Trophoblast cell (in vitro differentiated cells and primary cell): ENCODE measurements around the gene MFSD1.

Source experiments
- DNase-seq, 2 donors: peaks; one replicate each; pipeline ENCODE4 v3.0.0-alpha.2; 2016
- H2AFZ ChIP-seq: 2 replicates; pipeline ENCODE4 v1.6.1; 2013; ENCODE audit warnings: low read length, moderate library complexity, mild to moderate bottlenecking; ENCODE audit not compliant: insufficient read depth, poor library complexity
- H2AK5ac ChIP-seq: 2 replicates; pipeline ENCODE4 v1.6.1; 2013; ENCODE audit warnings: mild to moderate bottlenecking, low read length
- H2BK120ac ChIP-seq: 2 replicates; pipeline ENCODE4 v1.6.1; 2013; ENCODE audit warnings: low read length, mild to moderate bottlenecking, moderate library complexity; ENCODE audit not compliant: insufficient read depth, poor library complexity
- H2BK12ac ChIP-seq: 2 replicates; pipeline ENCODE4 v1.6.1; 2013; ENCODE audit warnings: mild to moderate bottlenecking, low read length, moderate library complexity
- H2BK5ac ChIP-seq: 2 replicates; pipeline ENCODE4 v1.6.1; 2013; ENCODE audit warnings: low read length, low read depth, moderate library complexity, mild to moderate bottlenecking; ENCODE audit not compliant: poor library complexity
- H3K14ac ChIP-seq: 2 replicates; pipeline ENCODE4 v1.6.1; 2013; ENCODE audit warnings: mild to moderate bottlenecking, low read length
- H3K18ac ChIP-seq: 2 replicates; pipeline ENCODE4 v1.6.1; 2013; ENCODE audit warnings: mild to moderate bottlenecking, low read length
- H3K23ac ChIP-seq: 2 replicates; pipeline ENCODE4 v1.6.1; 2013; ENCODE audit warnings: low read length
- H3K27ac ChIP-seq: 2 replicates; pipeline ENCODE4 v1.5.1; 2013; ENCODE audit warnings: low read depth, mild to moderate bottlenecking, inconsistent platforms, low read length, moderate library complexity
- H3K27me3 ChIP-seq: 2 replicates; pipeline ENCODE4 v1.6.1; 2013; ENCODE audit warnings: inconsistent platforms, mild to moderate bottlenecking, low read length, moderate library complexity; ENCODE audit not compliant: insufficient read depth
- H3K36me3 ChIP-seq, 2 experiments: 1 replicate in 1 of 2; 2 replicates in 1 of 2; pipeline ENCODE4 v1.6.1; 2013; ENCODE audit warnings: low read length in 2 of 2, mild to moderate bottlenecking in 2 of 2, moderate library complexity in 1 of 2; ENCODE audit not compliant: insufficient read depth in 2 of 2, control insufficient read depth in 1 of 2
- H3K4ac ChIP-seq: 2 replicates; pipeline ENCODE4 v1.6.1; 2013; ENCODE audit warnings: low read depth, mild to moderate bottlenecking, low read length, moderate library complexity
- H3K4me1 ChIP-seq, 2 experiments: 1 replicate in 1 of 2; 2 replicates in 1 of 2; pipeline ENCODE4 v1.6.1; 2013; ENCODE audit warnings: low read length in 2 of 2, mild to moderate bottlenecking in 2 of 2, moderate library complexity in 1 of 2; ENCODE audit not compliant: insufficient read depth in 2 of 2, control insufficient read depth in 1 of 2
- H3K4me2 ChIP-seq: 2 replicates; pipeline ENCODE4 v1.6.1; 2013; ENCODE audit warnings: inconsistent platforms, mild to moderate bottlenecking, low read length, moderate library complexity
- H3K4me3 ChIP-seq: 2 replicates; pipeline ENCODE4 v1.5.1; 2013; ENCODE audit warnings: mild to moderate bottlenecking, low read depth, low read length, inconsistent platforms
- H3K79me1 ChIP-seq: one replicate; pipeline ENCODE4 v1.6.1; 2013; ENCODE audit warnings: low read length
- H3K79me2 ChIP-seq: 2 replicates; pipeline ENCODE4 v1.6.1; 2013; ENCODE audit warnings: low read length, mild to moderate bottlenecking; ENCODE audit not compliant: control insufficient read depth, insufficient read depth, poor library complexity
- H3K9ac ChIP-seq: 2 replicates; pipeline ENCODE4 v1.6.1; 2013; ENCODE audit warnings: mild to moderate bottlenecking, low read length
- H3K9me3 ChIP-seq: 2 replicates; pipeline ENCODE4 v1.6.1; 2013; ENCODE audit warnings: low read depth, mild to moderate bottlenecking, control low read depth, inconsistent platforms, low read length; ENCODE audit not compliant: insufficient read depth
- H4K12ac ChIP-seq: 2 replicates; pipeline ENCODE4 v1.6.1; 2013; ENCODE audit warnings: low read depth, mild to moderate bottlenecking, low read length, moderate library complexity
- H4K8ac ChIP-seq: 2 replicates; pipeline ENCODE4 v1.6.1; 2013; ENCODE audit warnings: low read depth, mild to moderate bottlenecking, low read length, moderate library complexity
- H4K91ac ChIP-seq: one replicate; pipeline ENCODE4 v1.6.1; 2013; ENCODE audit warnings: low read depth, mild to moderate bottlenecking, low read length, moderate library complexity
- WGBS: extraction: QIAGEN DNeasy Blood & Tissue Kit; methylation state at CpG from one replicate; pipeline ENCODE4 v1.1.7; 2013; ENCODE audit warnings: missing lambda C conversion rate; ENCODE audit not compliant: insufficient read length, insufficient coverage; ENCODE audit errors: extremely low coverage; 5-methylcytosine and 5-hydroxymethylcytosine counted together

MFSD1 gene

GRCh38 chr3:158836312-158836711 is 34.5 kb downstream of the MFSD1 start:
- H3K36me3 ChIP-seq: no peaks in the 10 kb centered on the region
- no CpG with 5 or more reads among the region's 3 CpGs for WGBS
- H3K4me3 ChIP-seq: no peak overlapping the region

GRCh38 chr3:158837240-158837639 is 35.4 kb downstream of the MFSD1 start:
- no peak overlapping the region for H3K27ac ChIP-seq

More at GRCh38 chr3:158836312-158836711, 34.5 kb downstream of the MFSD1 start:
- Histone ChIP-seq H4K8ac (no peak overlapping the region), H4K91ac (no peak overlapping the region), H3K18ac (no peak overlapping the region), H3K79me2 (no peaks in the 10 kb centered on the region), H3K14ac (no peak overlapping the region), H3K4me2 (no peak overlapping the region), H3K9ac (no peak overlapping the region), H3K4ac (no peak overlapping the region), H2AFZ (no peak overlapping the region), H2BK5ac (no peak overlapping the region), H2AK5ac (no peak overlapping the region), H2BK12ac (no peak overlapping the region), H3K4me1 (no peaks in the 10 kb centered on the region), H4K12ac (no peak overlapping the region), H2BK120ac (no peak overlapping the region), H3K79me1 (no peaks in the 10 kb centered on the region), H3K9me3 (no peaks in the 10 kb centered on the region), H3K23ac (no peak overlapping the region), H3K27ac (no peak overlapping the region), H3K27me3 (no peaks in the 10 kb centered on the region)
- DNase-seq: no peak

GRCh38 chr3:158839966-158840365 is 38.1 kb downstream of the MFSD1 start:
- Histone ChIP-seq H3K27ac (no peak overlapping the region), H3K4me3 (no peak overlapping the region), H4K12ac (no peak overlapping the region), H2BK5ac (no peak overlapping the region), H4K8ac (no peak overlapping the region), H2AK5ac (no peak overlapping the region), H3K4me1 (no peaks in the 10 kb centered on the region), H3K79me1 (no peaks in the 10 kb centered on the region), H3K4ac (no peak overlapping the region), H3K4me2 (no peak overlapping the region), H3K36me3 (no peaks in the 10 kb centered on the region), H2BK12ac (no peak overlapping the region), H3K27me3 (no peaks in the 10 kb centered on the region), H3K23ac (no peak overlapping the region), H3K9ac (no peak overlapping the region), H3K18ac (no peak overlapping the region), H2BK120ac (no peak overlapping the region), H4K91ac (no peak overlapping the region), H3K9me3 (no peaks in the 10 kb centered on the region), H2AFZ (no peak overlapping the region), H3K79me2 (no peaks in the 10 kb centered on the region), H3K14ac (no peak overlapping the region)
- no peak for DNase-seq
- no CpG with 5 or more reads among the region's 6 CpGs for WGBS

More at GRCh38 chr3:158837240-158837639, 35.4 kb downstream of the MFSD1 start:
- Histone ChIP-seq H3K14ac (no peak overlapping the region), H3K18ac (no peak overlapping the region), H3K4me3 (no peak overlapping the region), H3K9me3 (no peaks in the 10 kb centered on the region), H2BK120ac (no peak overlapping the region), H3K4me2 (no peak overlapping the region), H2BK12ac (no peak overlapping the region), H3K79me1 (no peaks in the 10 kb centered on the region), H2BK5ac (no peak overlapping the region), H2AFZ (no peak overlapping the region), H2AK5ac (no peak overlapping the region), H4K8ac (no peak overlapping the region), H3K4me1 (no peaks in the 10 kb centered on the region), H4K91ac (no peak overlapping the region), H3K4ac (no peak overlapping the region), H3K9ac (no peak overlapping the region), H3K27me3 (no peaks in the 10 kb centered on the region), H3K36me3 (no peaks in the 10 kb centered on the region), H3K23ac (no peak overlapping the region), H4K12ac (no peak overlapping the region), H3K79me2 (no peaks in the 10 kb centered on the region)
- no CpG with 5 or more reads among the region's 3 CpGs for WGBS
- no peak for DNase-seq

GRCh38 chr3:158841387-158841786 is 39.5 kb downstream of the MFSD1 start:
- DNase-seq: no peak

More at GRCh38 chr3:158841387-158841786, 39.5 kb downstream of the MFSD1 start:
- H3K27ac ChIP-seq: no peak overlapping the region
- no peak overlapping the region for H3K14ac ChIP-seq
- no peak overlapping the region for H2BK12ac ChIP-seq
- H3K27me3 ChIP-seq: no peaks in the 10 kb centered on the region
- no peak overlapping the region for H4K12ac ChIP-seq
- H3K79me2 ChIP-seq: no peaks in the 10 kb centered on the region
- H3K9ac ChIP-seq: no peak overlapping the region
- no CpG with 5 or more reads among the region's 8 CpGs for WGBS
- H3K4ac ChIP-seq: no peak overlapping the region
- H3K4me2 ChIP-seq: no peak overlapping the region
- H3K9me3 ChIP-seq: no peaks in the 10 kb centered on the region
- H3K18ac ChIP-seq: no peak overlapping the region
- H3K23ac ChIP-seq: no peak overlapping the region
- no peak overlapping the region for H4K91ac ChIP-seq
- H3K4me3 ChIP-seq: no peak overlapping the region
- no peaks in the 10 kb centered on the region for H3K79me1 ChIP-seq
- H2BK5ac ChIP-seq: no peak overlapping the region
- no peak overlapping the region for H2BK120ac ChIP-seq
- no peak overlapping the region for H2AK5ac ChIP-seq
- no peaks in the 10 kb centered on the region for H3K36me3 ChIP-seq
- H3K4me1 ChIP-seq: no peaks in the 10 kb centered on the region
- H4K8ac ChIP-seq: no peak overlapping the region
- H2AFZ ChIP-seq: no peak overlapping the region
